NCI-H226 (cell line): ENCODE results near the gene EIF2B5.

Experiments
- DNase-seq: peaks from one replicate; pipeline ENCODE4 v3.0.0-alpha.2; 2015

Gene EIF2B5

DNA sequence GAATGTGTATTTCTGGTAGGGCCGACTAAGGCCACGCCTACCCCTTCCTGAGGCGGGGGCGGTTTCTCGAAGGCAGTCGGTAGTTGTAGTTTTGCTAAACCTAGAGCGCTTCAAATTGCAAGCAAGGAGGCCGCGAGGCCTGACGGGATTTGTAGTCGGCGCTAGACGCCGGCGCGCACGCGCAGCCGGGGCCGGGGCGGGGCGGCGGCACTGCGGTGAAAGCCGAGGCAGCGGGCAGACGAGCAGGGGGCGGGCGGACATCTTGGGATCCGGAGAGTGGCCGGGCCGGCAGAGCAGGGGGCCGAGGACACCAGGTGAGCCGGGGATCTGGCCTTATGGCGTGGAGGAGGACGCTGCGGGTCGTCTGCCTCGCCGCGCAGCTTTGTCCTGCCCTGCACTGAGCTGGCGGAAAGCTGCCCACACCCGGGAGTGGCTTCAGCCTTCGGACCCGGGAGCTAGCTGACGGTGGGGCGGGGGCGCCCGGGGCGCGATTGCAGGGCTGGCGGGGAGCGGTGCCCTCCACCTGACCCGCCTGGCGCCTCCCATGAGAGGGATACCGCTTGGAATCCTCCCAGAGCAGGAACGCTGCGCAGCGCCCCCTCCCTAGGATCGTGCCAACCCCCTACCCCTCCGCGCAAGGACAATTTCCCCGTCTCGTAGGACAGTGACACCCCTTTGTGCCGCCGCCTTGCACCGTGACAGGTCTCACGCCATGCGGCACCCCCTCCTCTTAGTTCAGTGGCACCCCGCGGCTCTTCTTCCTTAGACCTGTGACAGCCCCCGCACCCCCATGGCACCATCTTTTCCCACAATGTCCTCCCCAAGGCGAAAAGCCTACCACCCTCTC lies 39.7 kb downstream of the EIF2B5 start, which contains the start of gene AP2M1:
Gene AP2M1 (plus strand): TSS at position 210 of the 847 bp plus-strand sequence. CDS start 2,139 bp downstream, outside the sequence.
- DNase-seq, result peak; percentile 96

DNA sequence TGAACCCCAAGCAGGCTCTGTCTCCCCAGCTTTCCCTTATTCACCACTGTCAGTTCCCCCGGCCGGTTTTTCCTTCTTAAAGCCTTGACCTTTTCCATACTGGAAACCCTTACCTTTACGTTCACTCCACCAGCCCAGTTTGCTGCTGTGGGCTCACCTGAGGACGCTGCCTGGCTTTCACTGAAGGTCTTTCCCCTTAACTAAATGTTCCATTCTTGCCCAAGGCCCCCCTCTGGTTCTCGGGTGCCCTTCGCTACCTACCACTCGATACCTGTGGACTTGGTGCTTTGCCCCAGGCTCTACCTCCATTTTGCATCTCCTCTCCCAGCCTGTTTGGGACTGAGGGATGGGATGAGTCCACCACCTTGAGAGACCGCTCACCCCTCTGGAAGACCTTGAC lies 40.3 kb downstream of the EIF2B5 start:
- no peak for DNase-seq

GRCh38 chr3:184175981-184176376 lies 40.8 kb downstream of the EIF2B5 start:
- no peak for DNase-seq

GRCh38 chr3:184176377-184177330 lies 41.5 kb downstream of the EIF2B5 start:
- DNase-seq, result peak; percentile 99

- DNase-seq, result peak; percentile 79
Observed at GRCh38 chr3:184177331-184177731, 42.2 kb downstream of the EIF2B5 start.

GRCh38 chr3:184177767-184178306 lies 42.7 kb downstream of the EIF2B5 start:
- DNase-seq, result no peak

DNA sequence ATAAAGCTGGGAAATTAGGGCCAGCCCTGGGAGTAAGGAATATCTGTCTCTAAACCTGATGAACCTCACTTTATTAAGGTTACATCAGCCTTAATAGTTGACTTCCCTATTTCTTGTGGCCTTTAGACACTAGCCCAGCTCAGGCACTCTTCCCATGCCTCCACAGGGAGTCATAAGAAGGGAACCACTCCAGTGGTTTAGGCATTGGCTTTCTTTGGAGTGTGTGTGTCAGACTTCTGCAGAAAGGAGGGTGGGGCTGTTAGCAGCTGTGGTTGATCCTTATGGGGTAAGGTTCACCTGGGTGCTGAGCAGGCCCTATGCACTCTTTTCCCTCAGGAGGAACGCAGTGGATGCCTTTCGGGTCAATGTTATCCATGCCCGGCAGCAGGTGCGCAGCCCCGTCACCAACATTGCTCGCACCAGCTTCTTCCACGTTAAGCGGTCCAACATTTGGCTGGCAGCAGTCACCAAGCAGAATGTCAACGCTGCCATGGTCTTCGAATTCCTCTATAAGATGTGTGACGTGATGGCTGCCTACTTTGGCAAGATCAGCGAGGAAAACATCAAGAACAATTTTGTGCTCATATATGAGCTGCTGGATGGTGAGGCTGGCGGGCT lies 43.5 kb downstream of the EIF2B5 start:
- DNase-seq, result no peak

DNA sequence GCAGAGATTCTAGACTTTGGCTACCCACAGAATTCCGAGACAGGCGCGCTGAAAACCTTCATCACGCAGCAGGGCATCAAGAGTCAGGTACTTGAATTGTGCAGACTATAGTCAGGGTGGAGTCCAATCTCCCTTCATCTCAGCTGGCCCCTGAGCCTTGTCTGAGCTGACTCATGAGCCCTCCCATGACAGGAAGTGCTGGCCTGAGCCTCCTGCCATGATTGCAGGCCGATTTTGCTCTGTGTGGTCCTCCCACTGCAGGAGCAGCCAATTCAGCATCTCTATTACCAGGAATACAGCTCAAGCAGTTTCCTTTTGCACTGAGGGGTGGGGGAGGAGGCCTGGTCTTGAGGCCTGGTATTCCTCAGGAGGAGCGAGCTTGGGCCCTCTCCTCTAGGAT lies 45.0 kb downstream of the EIF2B5 start:
- DNase-seq, result peak; percentile 71

GRCh38 chr3:184181596-184181995 lies 46.4 kb downstream of the EIF2B5 start:
- no peak for DNase-seq

GRCh38 chr3:184183679-184184078 lies 48.5 kb downstream of the EIF2B5 start:
- no peak for DNase-seq

DNA sequence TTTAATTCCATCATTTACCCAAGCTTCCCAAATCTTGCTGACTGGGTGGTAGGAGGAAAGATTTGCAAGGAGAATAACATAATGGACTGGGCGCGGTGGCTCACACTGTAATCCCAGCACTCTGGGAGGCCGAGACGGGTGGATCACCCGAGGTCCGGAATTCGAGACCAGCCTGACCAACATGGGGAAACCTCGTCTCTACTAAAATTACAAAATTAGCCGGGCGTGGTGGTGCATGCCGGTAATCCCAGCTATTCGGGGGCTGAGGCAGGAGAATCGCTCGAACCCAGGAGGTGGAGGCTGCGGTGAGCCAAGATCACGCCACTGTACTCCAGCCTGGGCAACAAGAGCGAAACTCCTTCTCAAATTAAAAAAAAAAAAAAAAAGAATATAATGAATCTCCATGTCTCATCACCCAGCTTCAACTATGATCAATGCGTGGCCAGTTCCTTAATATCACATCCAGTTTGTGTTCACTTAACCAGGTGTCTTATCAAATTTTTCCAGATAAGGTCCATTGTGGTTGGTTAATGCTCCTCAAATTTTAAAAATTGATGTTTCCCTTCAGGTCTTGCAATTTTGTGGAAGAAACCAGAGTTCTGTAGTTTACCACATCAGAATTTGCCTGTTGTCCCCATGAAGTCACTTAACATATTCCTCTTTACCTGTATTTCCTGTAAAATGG lies 49.5 kb downstream of the EIF2B5 start:
- no peak for DNase-seq

GRCh38 chr3:184185461-184186183 lies 50.5 kb downstream of the EIF2B5 start:
- peak; percentile 98 for DNase-seq

GRCh38 chr3:184186184-184186901 lies 51.2 kb downstream of the EIF2B5 start, which contains the start of gene ABCF3:
TSS of gene ABCF3 (plus strand) at chr3:184186199. CDS start at chr3:184186208, 9 bp downstream.
- DNase-seq, result no peak

- DNase-seq, result no peak
Observed at GRCh38 chr3:184186902-184187207, 51.7 kb downstream of the EIF2B5 start.

DNA sequence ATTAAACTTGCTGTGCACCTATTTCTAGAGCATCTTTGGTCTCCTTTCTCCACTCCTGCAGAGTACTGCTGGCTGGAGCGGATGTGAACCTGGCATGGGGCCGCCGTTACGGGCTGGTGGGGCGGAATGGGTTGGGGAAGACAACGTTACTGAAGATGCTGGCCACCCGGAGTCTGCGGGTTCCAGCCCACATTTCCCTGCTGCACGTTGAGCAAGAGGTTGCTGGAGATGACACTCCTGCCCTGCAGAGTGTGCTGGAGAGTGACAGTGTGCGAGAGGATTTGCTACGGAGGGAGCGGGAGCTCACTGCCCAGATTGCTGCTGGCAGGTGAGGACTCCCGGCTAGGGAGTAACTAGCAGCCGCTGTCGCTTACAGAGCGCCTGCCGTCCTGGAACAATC lies 52.9 kb downstream of the EIF2B5 start:
- no peak for DNase-seq

DNA sequence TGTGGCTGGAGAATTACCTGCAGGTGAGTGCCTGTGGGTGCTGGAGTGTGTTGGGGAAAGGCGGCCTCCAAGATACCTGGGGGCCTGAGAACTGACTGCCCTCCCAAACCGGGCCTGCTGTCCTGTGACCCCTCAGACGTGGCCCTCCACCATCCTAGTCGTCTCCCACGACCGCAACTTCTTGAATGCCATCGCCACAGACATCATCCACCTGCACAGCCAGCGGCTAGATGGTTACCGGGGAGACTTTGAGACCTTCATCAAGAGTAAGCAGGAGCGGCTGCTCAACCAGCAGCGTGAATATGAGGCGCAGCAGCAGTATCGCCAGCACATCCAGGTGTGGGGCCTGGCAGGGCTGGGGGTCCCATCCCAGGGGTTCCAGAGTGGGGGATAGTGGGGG lies 54.3 kb downstream of the EIF2B5 start:
- no peak for DNase-seq

- no peak for DNase-seq
Observed at GRCh38 chr3:184192889-184193288, 57.7 kb downstream of the EIF2B5 start.

- DNase-seq, result no peak
Observed at GRCh38 chr3:184193991-184194539, 58.9 kb downstream of the EIF2B5 start.
